ENCODE measurements around the gene HTR3C. TPM values are rescaled to one million over a fixed set of nuclear protein-coding genes. Genes with fewer than 3 reads are reported as not detected.

Gene HTR3C
- total RNA-seq, 1 experiment from 2014 or later, result not detected

DNA sequence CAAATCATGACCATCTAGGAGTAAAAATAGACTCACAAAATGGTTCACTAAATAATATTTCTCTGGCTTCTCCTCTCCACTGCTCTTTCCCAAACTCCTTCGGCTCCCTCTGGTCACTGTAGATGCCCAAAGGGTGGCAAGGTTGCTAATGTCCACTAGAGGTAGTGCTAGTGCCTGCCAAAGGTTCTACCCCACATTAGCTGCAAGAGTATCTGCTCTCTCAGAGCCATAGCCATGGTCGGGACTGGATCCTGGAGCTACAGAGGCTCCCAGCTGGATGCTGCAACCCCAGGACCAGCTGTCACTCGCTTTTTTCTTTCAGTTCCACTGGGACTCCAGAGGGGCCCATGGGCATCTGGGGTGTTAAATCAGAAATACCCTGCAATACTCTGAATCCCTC lies 12.8 kb upstream of the HTR3C start:
- Mint-ChIP-seq H3K27me3 (ENCODE audit: insufficient read depth, unreplicated experiment) (no peaks in the 10 kb centered on the region), H3K4me3 (ENCODE audit: unreplicated experiment) (no peak overlapping the region), H3K27ac (ENCODE audit: low read depth, unreplicated experiment) (no peak overlapping the region), H3K9me3 (ENCODE audit: unreplicated experiment) (no peaks in the 10 kb centered on the region), H3K4me1 (ENCODE audit: insufficient read depth, unreplicated experiment) (peaks cover 17% of the 10 kb centered on the region), H3K36me3 (ENCODE audit: insufficient read depth, unreplicated experiment) (no peaks in the 10 kb centered on the region)
- intact Hi-C loops (cut with micrococcal nuclease), result no loop called here
- CTCF ChIA-PET, result interaction anchor here (0.7 to 1.3 kb wide), 3 partner anchors 24 to 247 kb away, joined by 3 to 5 read pairs (median 3); no protein-coding TSS in a partner anchor
- BruUV-seq (replicated peaks), result no TSS peak
- peak; percentile 49 for DNase-seq (ENCODE audit: unreplicated experiment)
- TF ChIP-seq CTCF (IDR thresholded peaks at IDR 0.05; ENCODE audit: unreplicated experiment), result peak; percentile 13
- POLR2A ChIA-PET, result interaction anchor here (1.5 kb wide), 2 partner anchors 11 to 94 kb away, joined by 4 to 10 read pairs; partner anchors contain the start of gene EIF2B5

GRCh38 chr3:184042617-184043016 lies 10.2 kb upstream of the HTR3C start:
- no peaks in the 10 kb centered on the region for H3K9me3 Mint-ChIP-seq (ENCODE audit: unreplicated experiment)
- no peak for TF ChIP-seq CTCF (IDR thresholded peaks at IDR 0.05; ENCODE audit: unreplicated experiment)
- H3K36me3 Mint-ChIP-seq (ENCODE audit: insufficient read depth, unreplicated experiment), result no peaks in the 10 kb centered on the region
- intact Hi-C loops (cut with micrococcal nuclease), result no loop called here
- ChIA-PET CTCF (interaction anchor here (0.6 to 0.7 kb wide), 2 partner anchors 95 to 108 kb away, joined by 3 read pairs; no protein-coding TSS in a partner anchor), POLR2A (interaction anchor here (0.6 to 1.3 kb wide), 3 partner anchors 14 to 91 kb away, joined by 3 read pairs; no protein-coding TSS in a partner anchor)
- no TSS peak for BruUV-seq (replicated peaks)
- peaks cover 17% of the 10 kb centered on the region for H3K4me1 Mint-ChIP-seq (ENCODE audit: insufficient read depth, unreplicated experiment)
- H3K27ac Mint-ChIP-seq (ENCODE audit: low read depth, unreplicated experiment), result no peak overlapping the region
- no peak for DNase-seq (ENCODE audit: unreplicated experiment)
- no peaks in the 10 kb centered on the region for H3K27me3 Mint-ChIP-seq (ENCODE audit: insufficient read depth, unreplicated experiment)
- H3K4me3 Mint-ChIP-seq (ENCODE audit: unreplicated experiment), result no peak overlapping the region

DNA sequence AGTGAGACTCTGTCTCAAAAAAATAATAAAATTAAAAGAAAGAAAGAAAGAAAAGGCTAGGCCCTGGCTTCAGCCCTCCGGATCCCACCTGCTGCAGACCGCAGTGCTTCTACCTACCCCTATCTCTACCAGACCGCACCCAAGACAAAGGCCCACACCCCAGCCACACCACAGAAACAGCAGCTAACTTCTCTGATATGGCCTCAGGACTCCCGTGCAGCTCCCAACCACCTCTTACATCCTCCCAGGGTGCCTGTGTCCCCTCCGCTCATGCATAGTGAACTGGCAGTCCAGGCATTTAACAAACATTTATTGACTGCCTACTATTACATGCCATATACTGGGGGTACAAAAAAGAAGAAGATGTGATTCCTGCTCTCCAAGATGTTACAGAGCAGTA lies 6.9 kb upstream of the HTR3C start:
- no TSS peak for BruUV-seq (replicated peaks)
- intact Hi-C loops (cut with micrococcal nuclease), result no loop called here
- Mint-ChIP-seq H3K27me3 (ENCODE audit: insufficient read depth, unreplicated experiment) (peaks cover 6% of the 10 kb centered on the region), H3K9me3 (ENCODE audit: unreplicated experiment) (no peaks in the 10 kb centered on the region), H3K27ac (ENCODE audit: low read depth, unreplicated experiment) (no peak overlapping the region), H3K4me3 (ENCODE audit: unreplicated experiment) (no peak overlapping the region), H3K36me3 (ENCODE audit: insufficient read depth, unreplicated experiment) (no peaks in the 10 kb centered on the region), H3K4me1 (ENCODE audit: insufficient read depth, unreplicated experiment) (no peaks in the 10 kb centered on the region)
- DNase-seq (ENCODE audit: unreplicated experiment), result no peak
- no peak for TF ChIP-seq CTCF (IDR thresholded peaks at IDR 0.05; ENCODE audit: unreplicated experiment)
- CTCF ChIA-PET, result no interaction called here
- POLR2A ChIA-PET, result interaction anchor here (0.6 kb wide), 1 partner anchor 66 kb away, joined by 3 read pairs; no protein-coding TSS in a partner anchor

DNA sequence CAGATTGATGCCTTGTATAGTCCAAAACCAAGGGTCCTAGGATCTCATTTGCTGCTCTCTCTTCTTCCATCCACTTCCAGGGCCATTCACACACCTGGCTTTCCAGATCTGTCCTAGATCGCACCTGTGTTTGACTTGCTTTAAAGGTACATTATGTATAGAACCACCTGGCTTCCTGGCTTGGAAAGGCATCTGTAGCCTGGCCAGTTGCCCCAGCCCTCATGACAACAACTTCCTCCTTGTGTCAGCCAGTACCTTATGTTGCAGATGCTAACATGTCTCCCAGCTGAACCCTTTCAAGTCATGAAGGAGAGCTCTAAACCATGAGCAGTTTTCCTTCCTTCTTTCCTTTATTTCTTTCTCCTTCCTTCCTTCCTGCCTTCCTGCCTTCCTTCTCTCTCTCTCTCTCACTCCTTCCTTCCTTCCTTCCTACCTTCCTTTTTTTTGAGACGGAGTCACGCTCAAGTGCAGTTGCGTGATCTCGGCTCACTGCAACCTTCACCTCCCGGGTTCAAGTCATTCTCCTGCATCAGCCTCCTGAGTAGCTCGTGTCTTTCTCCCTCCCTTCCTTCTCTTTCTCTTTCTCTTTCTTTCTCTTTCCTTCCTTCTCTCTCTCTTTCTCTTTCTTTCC lies 2.5 kb upstream of the HTR3C start:
- Mint-ChIP-seq H3K4me1 (ENCODE audit: insufficient read depth, unreplicated experiment) (no peaks in the 10 kb centered on the region), H3K4me3 (ENCODE audit: unreplicated experiment) (no peak overlapping the region)
- POLR2A ChIA-PET, result interaction anchor here (0.7 kb wide), 1 partner anchor 1379 kb away, joined by 3 read pairs; no protein-coding TSS in a partner anchor

More for the DNA sequence above, 2.5 kb upstream of the HTR3C start:
- intact Hi-C loops (cut with micrococcal nuclease), result no loop called here
- H3K36me3 Mint-ChIP-seq (ENCODE audit: insufficient read depth, unreplicated experiment), result no peaks in the 10 kb centered on the region
- TF ChIP-seq CTCF (IDR thresholded peaks at IDR 0.05; ENCODE audit: unreplicated experiment), result no peak
- CTCF ChIA-PET, result interaction anchor here (1.0 kb wide), 1 partner anchor 201 kb away, joined by 3 read pairs; no protein-coding TSS in a partner anchor
- peaks cover 35% of the 10 kb centered on the region for H3K27me3 Mint-ChIP-seq (ENCODE audit: insufficient read depth, unreplicated experiment)
- no peaks in the 10 kb centered on the region for H3K9me3 Mint-ChIP-seq (ENCODE audit: unreplicated experiment)
- BruUV-seq (replicated peaks), result no TSS peak
- DNase-seq (ENCODE audit: unreplicated experiment), result no peak
- no peak overlapping the region for H3K27ac Mint-ChIP-seq (ENCODE audit: low read depth, unreplicated experiment)
